Measurements from ENCODE around the gene ARFRP1. TPM values are rescaled to one million over a fixed set of nuclear protein-coding genes. Genes with fewer than 3 reads are reported as not detected.

The ARFRP1 gene
- total RNA-seq, 2 experiments from 2014 or later = 53.3 to 82.1 TPM

DNA sequence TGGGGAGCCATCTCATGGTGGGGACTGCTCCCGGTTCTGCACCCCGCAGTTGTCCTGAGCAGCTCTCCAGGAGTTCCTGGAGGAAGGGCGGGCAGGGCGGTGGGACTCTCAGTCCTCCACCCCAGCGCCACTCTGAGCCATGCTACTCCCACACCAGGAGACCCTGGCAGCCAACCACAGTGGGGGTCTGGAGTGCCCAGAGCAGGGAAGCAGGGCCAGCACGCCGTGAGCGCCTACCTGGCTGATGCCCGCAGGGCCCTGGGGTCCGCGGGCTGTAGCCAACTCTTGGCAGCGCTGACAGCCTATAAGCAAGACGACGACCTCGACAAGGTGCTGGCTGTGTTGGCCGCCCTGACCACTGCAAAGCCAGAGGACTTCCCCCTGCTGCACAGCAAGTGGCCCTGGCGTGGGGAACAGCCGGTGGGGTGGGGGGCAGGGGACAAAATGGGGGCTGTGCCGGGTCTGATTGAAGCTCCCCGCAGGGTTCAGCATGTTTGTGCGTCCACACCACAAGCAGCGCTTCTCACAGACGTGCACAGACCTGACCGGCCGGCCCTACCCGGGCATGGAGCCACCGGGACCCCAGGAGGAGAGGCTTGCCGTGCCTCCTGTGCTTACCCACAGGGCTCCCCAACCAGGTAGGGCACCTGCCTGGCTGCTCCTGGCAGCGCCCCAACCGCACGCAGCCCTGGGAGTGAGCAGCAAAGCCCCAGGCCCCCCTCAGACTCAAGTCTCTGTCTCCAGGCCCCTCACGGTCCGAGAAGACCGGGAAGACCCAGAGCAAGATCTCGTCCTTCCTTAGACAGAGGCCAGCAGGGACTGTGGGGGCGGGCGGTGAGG, 13.0 kb downstream of the ARFRP1 start:
- POLR2A ChIA-PET = interaction anchor here (1.0 kb wide), 1 partner anchor 169 kb away, joined by 4 read pairs; no protein-coding TSS in a partner anchor
- no peak for TF ChIP-seq EZH2phosphoT487 (IDR thresholded peaks at IDR 0.05; ENCODE audit: borderline replicate concordance, low read depth, low read length)
- no peak for TF ChIP-seq CTCF (conservative IDR thresholded peaks at IDR 0.05; ENCODE audit: low read length)
- CTCF ChIA-PET (ENCODE audit: unreplicated experiment) = interaction anchor here (0.5 kb wide), 1 partner anchor 31 kb away, joined by 4 read pairs; no protein-coding TSS in a partner anchor
- no peak for DNase-seq (ENCODE audit: low spot score)
- intact Hi-C loops (cut with micrococcal nuclease; ENCODE audit: unreplicated experiment) = no loop called here
- Histone ChIP-seq H3K79me2 (ENCODE audit: insufficient read depth, low read depth, low read length) (no peaks in the 10 kb centered on the region), H3K4me2 (ENCODE audit: low read length) (no peak overlapping the region), H3K27ac (ENCODE audit: low read depth, low read length, poor library complexity, severe bottlenecking) (no peak overlapping the region), H3K9me3 (ENCODE audit: low read length) (no peaks in the 10 kb centered on the region), H3K36me3 (ENCODE audit: insufficient read depth, low read length) (peaks cover 29% of the 10 kb centered on the region), H3K4me3 (ENCODE audit: low read depth, low read length, poor library complexity, severe bottlenecking) (no peak overlapping the region), H2AFZ (ENCODE audit: low read length) (no peak overlapping the region), H3K4me1 (ENCODE audit: insufficient read depth, low read length, poor library complexity, severe bottlenecking) (peaks cover 9% of the 10 kb centered on the region), H4K20me1 (ENCODE audit: insufficient read depth, low read length) (no peaks in the 10 kb centered on the region), H3K9me2 (ENCODE audit: insufficient read depth, low read length) (no peaks in the 10 kb centered on the region)
- no TSS peak for BruUV-seq (replicated peaks)

DNA sequence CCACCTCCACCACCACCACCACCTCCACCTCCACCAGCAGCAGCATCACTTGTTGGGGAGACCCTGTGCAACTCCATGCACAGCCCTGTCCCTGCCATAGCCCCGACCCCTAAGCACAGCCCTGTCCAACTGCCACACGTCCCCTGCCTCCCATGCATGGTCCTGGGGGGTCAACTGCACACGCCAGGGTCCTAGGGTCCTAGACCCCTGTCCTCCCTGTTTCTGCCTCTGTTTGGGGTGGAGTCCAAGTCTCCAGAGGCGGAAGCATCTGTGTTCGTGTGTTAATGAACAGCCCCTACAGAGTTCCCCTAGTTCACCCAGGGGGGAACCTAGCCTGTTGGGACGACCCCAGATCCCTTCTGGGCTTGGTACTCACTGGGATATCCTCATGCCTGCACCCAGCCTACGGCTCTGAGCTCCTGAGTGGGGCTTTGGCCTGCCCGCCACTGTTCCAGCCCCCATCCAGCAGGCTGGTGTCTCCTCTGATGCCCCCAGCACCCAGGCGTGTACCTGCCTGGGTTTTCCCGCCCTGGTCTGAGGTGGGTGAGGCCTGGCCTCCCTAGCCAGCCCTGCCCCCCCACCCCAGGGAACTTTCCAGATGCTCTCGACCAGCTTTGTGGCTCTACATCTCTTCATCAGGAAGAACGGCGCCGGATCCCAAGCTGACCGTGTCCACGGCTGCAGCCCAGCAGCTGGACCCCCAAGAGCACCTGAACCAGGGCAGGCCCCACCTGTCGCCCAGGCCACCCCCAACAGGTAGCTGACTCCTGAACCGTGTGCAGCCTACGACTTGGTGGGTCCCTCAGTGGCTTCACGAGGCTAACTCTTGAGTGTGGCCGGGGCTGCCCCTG, 13.8 kb downstream of the ARFRP1 start:
- Histone ChIP-seq H3K27ac (ENCODE audit: low read depth, low read length, poor library complexity, severe bottlenecking) (no peak overlapping the region), H3K4me3 (ENCODE audit: low read depth, low read length, poor library complexity, severe bottlenecking) (no peak overlapping the region), H3K79me2 (ENCODE audit: insufficient read depth, low read depth, low read length) (no peaks in the 10 kb centered on the region), H2AFZ (ENCODE audit: low read length) (no peak overlapping the region), H3K9me2 (ENCODE audit: insufficient read depth, low read length) (no peaks in the 10 kb centered on the region), H3K4me2 (ENCODE audit: low read length) (no peak overlapping the region), H3K9me3 (ENCODE audit: low read length) (no peaks in the 10 kb centered on the region), H3K36me3 (ENCODE audit: insufficient read depth, low read length) (peaks cover 26% of the 10 kb centered on the region), H4K20me1 (ENCODE audit: insufficient read depth, low read length) (no peaks in the 10 kb centered on the region), H3K4me1 (ENCODE audit: insufficient read depth, low read length, poor library complexity, severe bottlenecking) (peaks cover 1% of the 10 kb centered on the region)
- ChIA-PET CTCF (ENCODE audit: unreplicated experiment) (interaction anchor here (0.5 kb wide), 1 partner anchor 32 kb away, joined by 4 read pairs; no protein-coding TSS in a partner anchor), POLR2A (interaction anchor here (1.0 kb wide), 1 partner anchor 170 kb away, joined by 4 read pairs; no protein-coding TSS in a partner anchor)
- BruUV-seq (replicated peaks) = no TSS peak
- no peak for TF ChIP-seq CTCF (conservative IDR thresholded peaks at IDR 0.05; ENCODE audit: low read length)
- TF ChIP-seq EZH2phosphoT487 (IDR thresholded peaks at IDR 0.05; ENCODE audit: borderline replicate concordance, low read depth, low read length) = no peak
- intact Hi-C loops (cut with micrococcal nuclease; ENCODE audit: unreplicated experiment) = no loop called here
- DNase-seq (ENCODE audit: low spot score) = no peak
